ENCODE results near the gene URGCP. TPM values are rescaled to one million over a fixed set of nuclear protein-coding genes. Genes with fewer than 3 reads are reported as not detected.

Gene URGCP
- total RNA-seq, 1 experiment from 2014 or later: 30.7 TPM

GRCh38 chr7:43879477-43879876 lies 26.9 kb downstream of the URGCP start:
- no peak overlapping the region for H3K4me2 ChIP-seq (ENCODE audit: insufficient read depth, insufficient read length, low read length)
- no peak overlapping the region for H2BK20ac ChIP-seq (ENCODE audit: low read depth, low read length, poor library complexity, severe bottlenecking)
- TF ChIP-seq CTCF (conservative IDR thresholded peaks at IDR 0.05): no peak
- no peak overlapping the region for H4K8ac ChIP-seq (replicated peaks; ENCODE audit: insufficient read length, low read depth, low read length)
- Mint-ChIP-seq H3K4me1 (peaks cover 10 to 20% of the 10 kb centered on the region in 2 experiments), H3K27me3 (ENCODE audit: low read depth) (no peaks in the 10 kb centered on the region), H3K27ac (no peak overlapping the region; a peak in 1 of 7 replicates), H3K9me3 (no peaks in the 10 kb centered on the region), H3K4me3 (no peak overlapping the region), H3K36me3 (ENCODE audit: insufficient read depth in 1 of 3, low read depth in 3 of 3) (peaks cover 10 to 72% (median 56%) of the 10 kb centered on the region in 3 experiments)
- H3K23me2 ChIP-seq (ENCODE audit: insufficient read length, low read depth, low read length, poor library complexity, severe bottlenecking): no peaks in the 10 kb centered on the region
- H3K4me1 ChIP-seq (ENCODE audit: insufficient read depth, low read length): peaks cover 4% of the 10 kb centered on the region; the same call in 1 of the 2 replicates
- H3K79me1 ChIP-seq (ENCODE audit: insufficient read depth, low read depth, low read length, poor library complexity, severe bottlenecking): no peaks in the 10 kb centered on the region
- no peaks in the 10 kb centered on the region for H3K79me2 ChIP-seq (ENCODE audit: insufficient read depth, low read length)
- H4K5ac ChIP-seq (ENCODE audit: insufficient read length, low read depth, low read length): no peak overlapping the region
- no peak overlapping the region for H4K91ac ChIP-seq (ENCODE audit: insufficient read length, low read depth, low read length)
- H3K14ac ChIP-seq (ENCODE audit: insufficient read depth, low read length): no peak overlapping the region
- DNase-seq: no peak
- H3K27me3 ChIP-seq (ENCODE audit: insufficient read depth, low read length): no peaks in the 10 kb centered on the region
- no peak overlapping the region for H3K18ac ChIP-seq (ENCODE audit: insufficient read length, low read depth, low read length)
- H3K9ac ChIP-seq (ENCODE audit: extremely low read depth, insufficient read length, low read length): no peak overlapping the region
- no peak overlapping the region for H2BK120ac ChIP-seq (ENCODE audit: low read depth, low read length, poor library complexity, severe bottlenecking)
- H2AFZ ChIP-seq (ENCODE audit: low read length): no peak overlapping the region
- no peak overlapping the region for H3K27ac ChIP-seq (ENCODE audit: insufficient read length, low read depth, low read length)
- no CpG with 5 or more reads among the region's 2 CpGs for WGBS (ENCODE audit: extremely low coverage, insufficient read length, low lambda C conversion rate)
- H3K23ac ChIP-seq (ENCODE audit: insufficient read length, low read depth, low read length): no peak overlapping the region
- H2BK12ac ChIP-seq (ENCODE audit: insufficient read length, low read depth, low read length): no peak overlapping the region
- H2BK15ac ChIP-seq (ENCODE audit: low read depth, low read length): no peak overlapping the region
- no peak overlapping the region for H3K56ac ChIP-seq (ENCODE audit: insufficient read length, low read depth, low read length)
- no peak overlapping the region for H3K4ac ChIP-seq (ENCODE audit: low read depth, low read length)
- no peaks in the 10 kb centered on the region for H4K20me1 ChIP-seq (ENCODE audit: control insufficient read depth, insufficient read depth, insufficient read length)
- no peak overlapping the region for H2AK5ac ChIP-seq (ENCODE audit: insufficient read length, low read length)
- H2BK5ac ChIP-seq (ENCODE audit: insufficient read length, low read length): no peak overlapping the region
- no peaks in the 10 kb centered on the region for H3K9me3 ChIP-seq (ENCODE audit: control insufficient read depth, low read depth, low read length)
- no peak overlapping the region for H3T11ph ChIP-seq (ENCODE audit: low read length)

Measured in H9 (cell line).